SK-N-SH treated with all-trans-retinoic acid at 6 μM for 48 hours (cell line): ENCODE results near the gene TMEM232.
"Not testable (repeated sequence)": the region's sequence is repeated elsewhere in the genome, so short reads cannot be mapped to it uniquely, and the experiment has no call there.

Experiments
- ATAC-seq: fragments of 200-7000 bp; cut with Tn5 transposase; 3 replicates; pipeline ENCODE4 v1.9.1; 2020; ENCODE audit warnings: mild to moderate bottlenecking, moderate library complexity
- ARNTL ChIP-seq: fragments of 450-650 bp; formaldehyde crosslinking; IDR thresholded peaks from 2 replicates; pipeline ENCODE4 v1.5.0; 2020; ENCODE audit warnings: low read depth, mild to moderate bottlenecking, moderate library complexity, borderline replicate concordance
- BACH2 ChIP-seq: fragments of 250-450 bp; sonication (Bioruptor Pico); IDR thresholded peaks from 2 replicates; pipeline ENCODE4 v1.9.0; 2021; ENCODE audit warnings: mild to moderate bottlenecking, borderline replicate concordance
- CSDC2 ChIP-seq: fragments of 250-450 bp; sonication (Bioruptor Pico); IDR thresholded peaks from 2 replicates; pipeline ENCODE4 v1.5.0; 2020; ENCODE audit warnings: mild to moderate bottlenecking, moderate library complexity
- ESRRG ChIP-seq: fragments of 250-450 bp; sonication (Bioruptor Pico); IDR thresholded peaks from 2 replicates; pipeline ENCODE4 v1.6.1; 2021; ENCODE audit warnings: mild to moderate bottlenecking
- GLIS3 ChIP-seq: fragments of 250-450 bp; sonication (Bioruptor Pico); IDR thresholded peaks from 2 replicates; pipeline ENCODE4 v1.5.0; 2020; ENCODE audit warnings: mild to moderate bottlenecking, moderate library complexity
- ISL1 ChIP-seq: fragments of 250-450 bp; sonication (Bioruptor Pico); IDR thresholded peaks from 2 replicates; pipeline ENCODE4 v2.1.2; 2022; ENCODE audit warnings: mild to moderate bottlenecking, moderate library complexity
- OSR1 ChIP-seq: fragments of 250-450 bp; sonication (Bioruptor Pico); IDR thresholded peaks from 2 replicates; pipeline ENCODE4 v1.8.0; 2022; ENCODE audit warnings: moderate library complexity, mild to moderate bottlenecking, inconsistent platforms
- PPARA ChIP-seq: fragments of 250-450 bp; sonication (Bioruptor Pico); IDR thresholded peaks from 2 replicates; pipeline ENCODE4 v1.5.0; 2020; ENCODE audit warnings: mild to moderate bottlenecking, borderline replicate concordance
- RARB ChIP-seq: fragments of 250-450 bp; sonication (Bioruptor Pico); IDR thresholded peaks from 2 replicates; pipeline ENCODE4 v1.8.0; 2021; ENCODE audit warnings: mild to moderate bottlenecking, moderate library complexity
- TCF4 ChIP-seq: fragments of 250-450 bp; sonication (Bioruptor Pico); IDR thresholded peaks from 2 replicates; pipeline ENCODE4 v1.8.0; 2021; ENCODE audit warnings: mild to moderate bottlenecking, moderate library complexity, borderline replicate concordance
- TOX ChIP-seq: fragments of 250-450 bp; sonication (Bioruptor Pico); IDR thresholded peaks from 2 replicates; pipeline ENCODE4 v1.8.0; 2021; ENCODE audit warnings: mild to moderate bottlenecking, moderate library complexity, borderline replicate concordance
- ZC3H10 ChIP-seq: fragments of 250-450 bp; sonication (Bioruptor Pico); IDR thresholded peaks from 2 replicates; pipeline ENCODE4 v1.5.1; 2021; ENCODE audit warnings: mild to moderate bottlenecking, moderate library complexity
- ZFP30 ChIP-seq: fragments of 450-650 bp; formaldehyde crosslinking; IDR thresholded peaks from 2 replicates; pipeline ENCODE4 v1.5.0; 2022; ENCODE audit warnings: mild to moderate bottlenecking, moderate library complexity
- ZNF565 ChIP-seq: fragments of 450-650 bp; formaldehyde crosslinking; conservative IDR thresholded peaks from 2 replicates; pipeline ENCODE4 v1.5.0; 2020; ENCODE audit warnings: low read depth, mild to moderate bottlenecking, moderate library complexity
- ZNF70 ChIP-seq: fragments of 450-650 bp; formaldehyde crosslinking; IDR thresholded peaks from 2 replicates; pipeline ENCODE4 v1.5.0; 2020; ENCODE audit warnings: mild to moderate bottlenecking, moderate library complexity
- ZNF8 ChIP-seq: fragments of 450-650 bp; formaldehyde crosslinking; IDR thresholded peaks from 2 replicates; pipeline ENCODE4 v1.5.0; 2020; ENCODE audit warnings: mild to moderate bottlenecking, moderate library complexity
- TF ChIP-seq, protein P1 (sequence below): fragments of 250-450 bp; sonication (Bioruptor Pico); IDR thresholded peaks from 2 replicates; pipeline ENCODE4 v1.8.0; 2021; ENCODE audit warnings: low read depth, mild to moderate bottlenecking, moderate library complexity, borderline replicate concordance
- TF ChIP-seq, protein P2 (sequence below): fragments of 250-450 bp; sonication (Bioruptor Pico); IDR thresholded peaks from 2 replicates; pipeline ENCODE4 v1.5.0; 2020; ENCODE audit warnings: mild to moderate bottlenecking, moderate library complexity
- TF ChIP-seq, protein P3 (sequence below): fragments of 250-450 bp; sonication (Bioruptor Pico); IDR thresholded peaks from 2 replicates; pipeline ENCODE4 v1.5.1; 2020; ENCODE audit warnings: low read depth, mild to moderate bottlenecking, moderate library complexity
- TF ChIP-seq, protein P4 (sequence below): fragments of 250-450 bp; sonication (Bioruptor Pico); IDR thresholded peaks from 2 replicates; pipeline ENCODE4 v1.5.1; 2021; ENCODE audit warnings: mild to moderate bottlenecking, moderate library complexity
- TF ChIP-seq, protein P5 (sequence below): fragments of 250-450 bp; sonication (Bioruptor Pico); IDR thresholded peaks from 2 replicates; pipeline ENCODE4 v1.8.0; 2020; ENCODE audit warnings: mild to moderate bottlenecking, moderate library complexity, borderline replicate concordance

The TMEM232 gene

DNA sequence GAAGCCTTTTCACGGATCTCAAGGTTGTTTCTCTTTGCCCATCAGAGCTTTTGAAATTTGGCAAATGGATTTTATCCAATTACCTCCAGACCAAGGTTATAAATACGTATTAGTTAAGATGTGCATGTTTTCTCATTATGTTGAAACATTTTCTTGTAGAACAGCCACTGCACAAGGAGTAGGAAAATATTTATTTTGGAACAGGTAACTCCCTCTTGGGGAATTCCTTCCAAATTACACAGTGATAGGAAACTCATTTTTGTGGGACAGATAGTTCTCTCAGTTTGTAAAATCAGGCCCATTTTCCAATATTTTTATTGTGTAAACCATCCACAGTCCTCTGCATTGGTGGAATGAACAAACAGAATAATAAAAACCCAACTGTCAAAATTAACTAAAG is 23.0 kb downstream of the TMEM232 start (continued):
- no peak for TF ChIP-seq TOX (CRISPR knock-in tag)
- TF ChIP-seq, protein P1, sequence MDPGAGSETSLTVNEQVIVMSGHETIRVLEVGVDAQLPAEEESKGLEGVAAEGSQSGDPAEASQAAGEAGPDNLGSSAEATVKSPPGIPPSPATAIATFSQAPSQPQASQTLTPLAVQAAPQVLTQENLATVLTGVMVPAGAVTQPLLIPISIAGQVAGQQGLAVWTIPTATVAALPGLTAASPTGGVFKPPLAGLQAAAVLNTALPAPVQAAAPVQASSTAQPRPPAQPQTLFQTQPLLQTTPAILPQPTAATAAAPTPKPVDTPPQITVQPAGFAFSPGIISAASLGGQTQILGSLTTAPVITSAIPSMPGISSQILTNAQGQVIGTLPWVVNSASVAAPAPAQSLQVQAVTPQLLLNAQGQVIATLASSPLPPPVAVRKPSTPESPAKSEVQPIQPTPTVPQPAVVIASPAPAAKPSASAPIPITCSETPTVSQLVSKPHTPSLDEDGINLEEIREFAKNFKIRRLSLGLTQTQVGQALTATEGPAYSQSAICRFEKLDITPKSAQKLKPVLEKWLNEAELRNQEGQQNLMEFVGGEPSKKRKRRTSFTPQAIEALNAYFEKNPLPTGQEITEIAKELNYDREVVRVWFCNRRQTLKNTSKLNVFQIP (CRISPR knock-in tag) = no peak
- TF ChIP-seq TCF4 = no peak
- no peak for TF ChIP-seq BACH2
- TF ChIP-seq PPARA (CRISPR knock-in tag) = no peak
- TF ChIP-seq, all 23 proteins: peak for 0

DNA sequence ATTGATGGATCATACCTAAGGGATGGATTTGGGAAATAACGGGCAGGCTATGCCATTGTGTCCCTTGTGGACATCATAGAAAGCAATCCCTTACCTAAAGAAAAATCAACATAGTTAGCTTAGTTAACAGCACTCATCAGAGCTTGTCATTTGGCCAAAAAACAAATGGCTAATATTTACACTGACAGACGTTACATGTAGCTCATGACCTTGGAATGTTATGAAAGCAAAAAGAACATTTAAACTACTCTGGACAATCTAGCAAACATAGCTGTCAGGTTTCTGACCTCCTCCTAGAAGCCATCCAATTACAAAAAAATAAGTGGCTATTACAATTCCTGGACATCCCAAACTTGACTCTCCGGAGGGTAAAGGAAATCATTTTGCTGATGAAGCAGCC is 23.8 kb downstream of the TMEM232 start:
- ATAC-seq = no peak
- TF ChIP-seq ZNF70 (CRISPR knock-in tag) (no peak), ESRRG (CRISPR knock-in tag) (no peak), TCF4 (no peak), RARB (CRISPR knock-in tag) (no peak), ISL1 (CRISPR knock-in tag) (no peak), OSR1 (CRISPR knock-in tag) (no peak), TOX (CRISPR knock-in tag) (no peak), BACH2 (no peak), ZNF565 (CRISPR knock-in tag) (no peak), ARNTL (CRISPR knock-in tag) (no peak)
- TF ChIP-seq, protein P2, sequence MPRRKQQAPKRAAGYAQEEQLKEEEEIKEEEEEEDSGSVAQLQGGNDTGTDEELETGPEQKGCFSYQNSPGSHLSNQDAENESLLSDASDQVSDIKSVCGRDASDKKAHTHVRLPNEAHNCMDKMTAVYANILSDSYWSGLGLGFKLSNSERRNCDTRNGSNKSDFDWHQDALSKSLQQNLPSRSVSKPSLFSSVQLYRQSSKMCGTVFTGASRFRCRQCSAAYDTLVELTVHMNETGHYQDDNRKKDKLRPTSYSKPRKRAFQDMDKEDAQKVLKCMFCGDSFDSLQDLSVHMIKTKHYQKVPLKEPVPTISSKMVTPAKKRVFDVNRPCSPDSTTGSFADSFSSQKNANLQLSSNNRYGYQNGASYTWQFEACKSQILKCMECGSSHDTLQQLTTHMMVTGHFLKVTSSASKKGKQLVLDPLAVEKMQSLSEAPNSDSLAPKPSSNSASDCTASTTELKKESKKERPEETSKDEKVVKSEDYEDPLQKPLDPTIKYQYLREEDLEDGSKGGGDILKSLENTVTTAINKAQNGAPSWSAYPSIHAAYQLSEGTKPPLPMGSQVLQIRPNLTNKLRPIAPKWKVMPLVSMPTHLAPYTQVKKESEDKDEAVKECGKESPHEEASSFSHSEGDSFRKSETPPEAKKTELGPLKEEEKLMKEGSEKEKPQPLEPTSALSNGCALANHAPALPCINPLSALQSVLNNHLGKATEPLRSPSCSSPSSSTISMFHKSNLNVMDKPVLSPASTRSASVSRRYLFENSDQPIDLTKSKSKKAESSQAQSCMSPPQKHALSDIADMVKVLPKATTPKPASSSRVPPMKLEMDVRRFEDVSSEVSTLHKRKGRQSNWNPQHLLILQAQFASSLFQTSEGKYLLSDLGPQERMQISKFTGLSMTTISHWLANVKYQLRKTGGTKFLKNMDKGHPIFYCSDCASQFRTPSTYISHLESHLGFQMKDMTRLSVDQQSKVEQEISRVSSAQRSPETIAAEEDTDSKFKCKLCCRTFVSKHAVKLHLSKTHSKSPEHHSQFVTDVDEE (CRISPR knock-in tag) = no peak
- TF ChIP-seq, protein P3, sequence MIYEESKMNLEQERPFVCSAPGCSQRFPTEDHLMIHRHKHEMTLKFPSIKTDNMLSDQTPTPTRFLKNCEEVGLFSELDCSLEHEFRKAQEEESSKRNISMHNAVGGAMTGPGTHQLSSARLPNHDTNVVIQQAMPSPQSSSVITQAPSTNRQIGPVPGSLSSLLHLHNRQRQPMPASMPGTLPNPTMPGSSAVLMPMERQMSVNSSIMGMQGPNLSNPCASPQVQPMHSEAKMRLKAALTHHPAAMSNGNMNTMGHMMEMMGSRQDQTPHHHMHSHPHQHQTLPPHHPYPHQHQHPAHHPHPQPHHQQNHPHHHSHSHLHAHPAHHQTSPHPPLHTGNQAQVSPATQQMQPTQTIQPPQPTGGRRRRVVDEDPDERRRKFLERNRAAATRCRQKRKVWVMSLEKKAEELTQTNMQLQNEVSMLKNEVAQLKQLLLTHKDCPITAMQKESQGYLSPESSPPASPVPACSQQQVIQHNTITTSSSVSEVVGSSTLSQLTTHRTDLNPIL (CRISPR knock-in tag) = no peak
- TF ChIP-seq, protein P1 (CRISPR knock-in tag) = no peak

DNA sequence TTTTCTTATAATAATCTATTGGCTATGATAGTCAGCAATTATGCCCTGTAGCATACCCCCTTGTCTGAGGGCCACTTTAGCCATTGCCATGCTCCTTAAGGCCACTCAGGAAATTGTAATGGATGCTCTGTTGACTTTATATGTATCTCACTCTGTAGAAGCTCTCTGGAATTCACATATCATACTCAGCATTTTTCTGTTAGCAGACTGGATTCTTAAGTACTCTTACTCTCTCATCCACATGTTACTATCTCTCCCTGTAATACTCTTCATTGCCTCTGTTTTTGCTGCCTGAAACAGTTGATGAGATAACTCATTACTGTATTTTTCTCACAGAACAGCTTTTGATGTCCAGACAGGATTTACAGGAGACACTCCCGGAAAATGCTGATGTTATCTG is 24.2 kb downstream of the TMEM232 start:
- ATAC-seq = peak; percentile 77
- TF ChIP-seq, protein P4, sequence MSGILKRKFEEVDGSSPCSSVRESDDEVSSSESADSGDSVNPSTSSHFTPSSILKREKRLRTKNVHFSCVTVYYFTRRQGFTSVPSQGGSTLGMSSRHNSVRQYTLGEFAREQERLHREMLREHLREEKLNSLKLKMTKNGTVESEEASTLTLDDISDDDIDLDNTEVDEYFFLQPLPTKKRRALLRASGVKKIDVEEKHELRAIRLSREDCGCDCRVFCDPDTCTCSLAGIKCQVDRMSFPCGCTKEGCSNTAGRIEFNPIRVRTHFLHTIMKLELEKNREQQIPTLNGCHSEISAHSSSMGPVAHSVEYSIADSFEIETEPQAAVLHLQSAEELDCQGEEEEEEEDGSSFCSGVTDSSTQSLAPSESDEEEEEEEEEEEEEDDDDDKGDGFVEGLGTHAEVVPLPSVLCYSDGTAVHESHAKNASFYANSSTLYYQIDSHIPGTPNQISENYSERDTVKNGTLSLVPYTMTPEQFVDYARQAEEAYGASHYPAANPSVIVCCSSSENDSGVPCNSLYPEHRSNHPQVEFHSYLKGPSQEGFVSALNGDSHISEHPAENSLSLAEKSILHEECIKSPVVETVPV (CRISPR knock-in tag) = no peak
- no peak for TF ChIP-seq ZFP30 (CRISPR knock-in tag)
- TF ChIP-seq, protein P5, sequence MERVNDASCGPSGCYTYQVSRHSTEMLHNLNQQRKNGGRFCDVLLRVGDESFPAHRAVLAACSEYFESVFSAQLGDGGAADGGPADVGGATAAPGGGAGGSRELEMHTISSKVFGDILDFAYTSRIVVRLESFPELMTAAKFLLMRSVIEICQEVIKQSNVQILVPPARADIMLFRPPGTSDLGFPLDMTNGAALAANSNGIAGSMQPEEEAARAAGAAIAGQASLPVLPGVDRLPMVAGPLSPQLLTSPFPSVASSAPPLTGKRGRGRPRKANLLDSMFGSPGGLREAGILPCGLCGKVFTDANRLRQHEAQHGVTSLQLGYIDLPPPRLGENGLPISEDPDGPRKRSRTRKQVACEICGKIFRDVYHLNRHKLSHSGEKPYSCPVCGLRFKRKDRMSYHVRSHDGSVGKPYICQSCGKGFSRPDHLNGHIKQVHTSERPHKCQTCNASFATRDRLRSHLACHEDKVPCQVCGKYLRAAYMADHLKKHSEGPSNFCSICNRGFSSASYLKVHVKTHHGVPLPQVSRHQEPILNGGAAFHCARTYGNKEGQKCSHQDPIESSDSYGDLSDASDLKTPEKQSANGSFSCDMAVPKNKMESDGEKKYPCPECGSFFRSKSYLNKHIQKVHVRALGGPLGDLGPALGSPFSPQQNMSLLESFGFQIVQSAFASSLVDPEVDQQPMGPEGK (CRISPR knock-in tag) = no peak
- TF ChIP-seq ZNF565 (CRISPR knock-in tag) = no peak
- TF ChIP-seq, protein P1 (CRISPR knock-in tag) = no peak
- no peak for TF ChIP-seq BACH2
- no peak for TF ChIP-seq GLIS3 (CRISPR knock-in tag)
- TF ChIP-seq ARNTL (CRISPR knock-in tag) = no peak
- TF ChIP-seq RARB (CRISPR knock-in tag) = no peak
- TF ChIP-seq ZNF8 (CRISPR knock-in tag) = no peak
- TF ChIP-seq ZNF70 (CRISPR knock-in tag) = no peak
- no peak for TF ChIP-seq TCF4
- TF ChIP-seq, protein P2 (CRISPR knock-in tag) = no peak
- no peak for TF ChIP-seq CSDC2 (CRISPR knock-in tag)
- no peak for TF ChIP-seq ZC3H10 (CRISPR knock-in tag)

DNA sequence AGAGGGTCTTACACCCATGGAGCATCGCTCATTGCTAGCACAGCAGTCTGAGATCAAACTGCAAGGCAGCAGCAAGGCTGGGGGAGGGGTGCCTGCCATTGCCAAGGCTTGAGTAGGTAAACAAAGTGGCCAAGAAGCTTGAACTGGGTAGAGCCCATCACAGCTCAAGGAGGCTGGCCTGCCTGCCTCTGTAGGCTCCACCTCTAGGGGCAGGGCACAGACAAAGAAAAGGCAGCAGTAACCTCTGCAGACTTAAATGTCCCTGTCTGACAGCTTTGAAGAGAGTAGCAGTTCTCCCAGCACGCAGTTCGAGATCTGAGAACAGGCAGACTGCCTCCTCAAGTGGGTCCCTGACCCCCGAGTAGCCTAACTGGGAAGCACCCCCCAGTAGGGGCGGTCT is 33.8 kb downstream of the TMEM232 start:
- not testable (repeated sequence) for ATAC-seq
